GM21717 (cell line): ENCODE measurements around the gene NTRK2.
"Not testable (repeated sequence)": the region's sequence is repeated elsewhere in the genome, so short reads cannot be mapped to it uniquely, and the experiment has no call there.

ENCODE experiments used
- ATAC-seq: cut with Tn5 transposase; IDR thresholded peaks from one replicate; pipeline ENCODE4 v1.9.1; 2021; ENCODE audit warnings: mild to moderate bottlenecking, moderate library complexity; ENCODE audit not compliant: unreplicated experiment

Gene NTRK2

DNA sequence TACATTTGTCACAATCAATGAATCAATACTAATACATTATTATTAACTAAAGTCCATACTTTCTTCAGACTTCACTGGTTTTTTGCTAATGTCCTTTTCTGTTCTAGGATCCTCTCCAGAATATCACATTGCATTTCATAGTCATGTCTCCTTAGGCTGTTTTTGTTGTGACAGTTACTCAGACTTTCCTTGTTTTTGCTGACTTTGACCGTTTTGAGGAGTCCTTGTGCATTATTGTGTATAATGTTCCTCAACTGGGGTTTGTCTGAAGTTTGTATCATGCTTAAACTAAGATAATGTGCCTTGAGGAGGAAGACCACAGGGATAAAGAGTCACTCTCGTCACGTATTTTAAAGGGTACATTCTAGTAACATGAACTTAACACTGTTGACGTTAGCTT is 376.9 kb downstream of the NTRK2 start:
- no peak for ATAC-seq

DNA sequence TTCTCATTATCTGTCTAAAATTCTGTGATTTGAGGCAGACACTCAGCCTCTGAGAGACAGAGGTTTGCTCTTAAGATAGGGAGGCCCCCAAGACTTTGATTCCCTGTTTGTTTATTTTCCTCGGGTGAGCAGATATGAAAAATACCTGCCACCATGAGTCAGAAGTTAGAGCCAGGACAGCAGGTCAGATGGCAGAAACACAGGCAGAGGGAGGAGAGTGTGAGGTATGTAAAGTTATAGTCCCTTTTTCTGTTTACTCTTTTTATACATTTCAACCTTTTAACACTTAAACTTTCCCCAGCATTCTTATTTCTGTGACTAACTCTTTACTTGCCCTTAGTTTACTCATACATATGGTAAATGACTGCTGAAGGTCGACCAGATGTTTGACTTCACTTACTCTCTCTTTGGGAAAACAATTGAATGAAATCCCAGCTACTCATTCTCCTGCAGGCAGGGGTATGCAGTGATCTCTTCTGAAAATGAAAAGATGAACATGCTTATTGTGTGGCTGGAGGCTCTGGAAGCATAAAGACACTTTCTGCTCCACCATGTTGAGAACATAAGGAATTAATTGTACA is 383.8 kb downstream of the NTRK2 start:
- no peak for ATAC-seq

GRCh38 chr9:85054017-85054416 is 384.5 kb downstream of the NTRK2 start:
- no peak for ATAC-seq

GRCh38 chr9:85055506-85056202 is 386.1 kb downstream of the NTRK2 start:
- ATAC-seq, result peak; percentile 58

- ATAC-seq, result peak; percentile 72
These were observed 386.7 kb downstream of the NTRK2 start for GRCh38 chr9:85056203-85056572.

- ATAC-seq, result no peak
These were observed 392.4 kb downstream of the NTRK2 start for GRCh38 chr9:85061969-85062368.

- ATAC-seq, result peak; percentile 48
These were observed 393.0 kb downstream of the NTRK2 start for GRCh38 chr9:85062385-85063022.

DNA sequence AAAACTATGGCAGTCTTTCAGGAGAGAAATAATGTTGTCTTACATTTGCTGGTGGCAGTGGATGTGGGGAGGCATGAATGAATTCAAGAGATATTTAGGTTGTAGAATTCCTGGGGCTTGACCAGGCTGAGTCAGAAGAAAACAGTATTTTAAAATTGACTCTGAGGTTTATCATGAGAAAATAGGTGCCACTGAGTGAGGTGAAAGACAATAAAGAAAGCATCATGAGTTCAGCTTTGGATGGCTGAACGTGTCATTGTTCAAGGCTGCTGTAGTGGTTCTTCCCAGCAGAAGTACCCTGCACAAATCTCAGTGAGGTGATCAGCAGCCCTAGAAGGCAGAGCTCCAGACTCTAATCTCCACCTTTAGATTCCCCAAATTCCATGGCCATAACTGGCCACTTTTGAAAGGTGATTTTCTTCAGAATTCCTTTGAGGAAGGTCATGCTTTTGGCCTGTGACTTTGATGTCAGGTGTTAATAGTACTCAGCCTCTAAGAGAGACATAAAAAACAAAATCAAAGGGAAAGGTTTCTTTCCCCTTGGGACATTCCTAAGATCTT is 395.4 kb downstream of the NTRK2 start:
- no peak for ATAC-seq

GRCh38 chr9:85067792-85068191 is 398.3 kb downstream of the NTRK2 start:
- ATAC-seq, result peak; percentile 83

DNA sequence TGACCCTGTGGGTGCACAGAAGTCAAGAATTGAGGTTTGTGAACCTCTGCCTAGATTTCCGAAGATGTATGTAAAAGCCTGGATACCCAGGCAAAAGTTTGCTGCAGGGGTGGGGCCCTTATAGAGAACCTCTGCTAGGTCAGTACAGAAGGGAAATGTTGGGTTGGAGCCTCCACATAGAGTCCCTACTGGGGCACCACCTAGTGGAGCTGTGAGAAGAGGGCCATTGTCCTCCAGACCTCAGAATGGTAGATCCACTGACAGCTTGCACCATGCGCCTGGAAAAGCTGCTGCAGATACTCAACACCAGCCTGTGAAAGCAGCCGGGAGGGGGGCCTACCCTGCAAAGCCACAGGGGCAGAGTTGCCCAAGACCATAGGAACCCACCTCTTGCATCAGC is 399.9 kb downstream of the NTRK2 start:
- ATAC-seq, result not testable (repeated sequence)
